GM12878 (cell line): ENCODE measurements around the gene HTRA2. TPM values are rescaled to one million over a fixed set of nuclear protein-coding genes. Genes with fewer than 3 reads are reported as not detected.
A peak's percentile ranks its signal among the peaks of the same experiment; 100 is the strongest.

Source experiments
- ATAC-seq: fragments of 200-7000 bp; cut with Tn5 transposase; 3 replicates; pipeline ENCODE4 v1.9.1; 2020; ENCODE audit warnings: mild to moderate bottlenecking, moderate library complexity
- BruUV-seq: library from RNA; stranded (reverse); fragments of 400-500 nt; replicated peaks from 2 replicates; lab custom pipeline; 2021; lab: Mats Ljungman, UMichigan
- CTCF ChIA-PET: fragments of 300-600 bp; sonication (Branson Sonifier 250); formaldehyde crosslinking; extraction: SDS; loops from one replicate; lab custom pipeline; 2021; ENCODE audit warnings: inconsistent platforms; lab: Yijun Ruan, JAX
- POLR2A ChIA-PET: fragments of 350-600 bp; formaldehyde crosslinking; extraction: SDS; loops from one replicate; lab custom pipeline; 2021; ENCODE audit warnings: inconsistent platforms; lab: Charles Lee
- RAD21 ChIA-PET: fragments of 300-600 bp; sonication (Branson Sonifier 250); formaldehyde crosslinking; loops from one replicate; lab custom pipeline; 2023; ENCODE audit warnings: antibody characterized with exemption; ENCODE audit not compliant: unreplicated experiment; lab: Charles Lee
- SMC1A ChIA-PET: fragments of 300-600 bp; sonication (Branson Sonifier 250); formaldehyde crosslinking; loops from one replicate; lab custom pipeline; 2023; ENCODE audit not compliant: unreplicated experiment, uncharacterized antibody; lab: Charles Lee
- DNase-seq: peaks from one replicate; pipeline ENCODE4 v3.0.0-alpha.2; 2011; ENCODE audit warnings: low read depth, low spot score
- FAIRE-seq: peaks from 3 replicates; lab custom pipeline; 2011; peaks lifted over from hg19 to GRCh38; lab: Jason Lieb, UNC
- H2AFZ ChIP-seq: 2 replicates; pipeline ENCODE4 v1.6.0; 2011; ENCODE audit warnings: low read depth, low read length, control low read depth; ENCODE audit not compliant: control insufficient read depth
- H3K27ac ChIP-seq: 2 replicates; pipeline ENCODE4 v1.5.1; 2011; ENCODE audit warnings: control low read depth; ENCODE audit not compliant: control insufficient read depth, insufficient read depth
- H3K27me3 ChIP-seq, 2 experiments: replicated peaks in 1 of 2; 2 replicates each; pipeline versions ENCODE4 v1.6.0 to v1.6.1; 2011; ENCODE audit warnings: low read length in 1 of 2; ENCODE audit not compliant: control insufficient read depth in 2 of 2, insufficient read depth in 2 of 2
- H3K36me3 ChIP-seq, 2 experiments: 2 replicates each; pipeline ENCODE4 v1.5.1; 2011; ENCODE audit warnings: low read length in 1 of 2; ENCODE audit not compliant: control insufficient read depth in 2 of 2, insufficient read depth in 2 of 2
- H3K4me1 ChIP-seq: 2 replicates; pipeline ENCODE4 v1.6.1; 2011; ENCODE audit warnings: mild to moderate bottlenecking, low read length, moderate library complexity, mixed read lengths; ENCODE audit not compliant: control insufficient read depth, insufficient read depth
- H3K4me2 ChIP-seq: 2 replicates; pipeline ENCODE4 v1.6.0; 2011; ENCODE audit warnings: control low read depth; ENCODE audit not compliant: control insufficient read depth, insufficient read depth
- H3K4me3 ChIP-seq: fragments of 200-600 bp; sonication (generic); 2 replicates; pipeline ENCODE4 v1.5.1; 2016
- H3K79me2 ChIP-seq: 2 replicates; pipeline ENCODE4 v1.6.0; 2011; ENCODE audit warnings: low read length; ENCODE audit not compliant: control insufficient read depth, insufficient read depth
- H3K9ac ChIP-seq: 2 replicates; pipeline ENCODE4 v1.8.0; 2011; ENCODE audit warnings: low read length, control low read depth, mixed read lengths; ENCODE audit not compliant: control insufficient read depth, insufficient read depth
- H3K9me3 ChIP-seq: replicated peaks from 3 replicates; pipeline ENCODE4 v1.5.1; 2011; ENCODE audit warnings: mild to moderate bottlenecking, low read length; ENCODE audit not compliant: control insufficient read depth, insufficient read depth
- H4K20me1 ChIP-seq: 2 replicates; pipeline ENCODE4 v1.6.0; 2011; ENCODE audit not compliant: control insufficient read depth, insufficient read depth
- BCL3 ChIP-seq: IDR thresholded peaks from 2 replicates; pipeline ENCODE4 v1.6.1; 2011; ENCODE audit warnings: borderline replicate concordance, low read depth, mild to moderate bottlenecking, moderate library complexity, low read length; ENCODE audit not compliant: insufficient read depth, poor library complexity, severe bottlenecking
- E4F1 ChIP-seq: fragments of 450-650 bp; IDR thresholded peaks from 2 replicates; pipeline ENCODE4 v1.6.1; 2018; ENCODE audit warnings: borderline replicate concordance, mild to moderate bottlenecking; ENCODE audit not compliant: partially characterized antibody
- POLR2A ChIP-seq: IDR thresholded peaks from 2 replicates; pipeline ENCODE4 v1.6.1; 2011; ENCODE audit warnings: low read depth, mild to moderate bottlenecking, low read length
- YY1 ChIP-seq: IDR thresholded peaks from 2 replicates; pipeline ENCODE4 v1.6.1; 2011; ENCODE audit warnings: low read depth, mild to moderate bottlenecking, low read length
- ZNF592 ChIP-seq: fragments of 450-650 bp; IDR thresholded peaks from 2 replicates; pipeline ENCODE4 v1.6.1; 2017; ENCODE audit warnings: mild to moderate bottlenecking, moderate library complexity
- WGBS: methylation state at CpG from one replicate; pipeline ENCODE4 v1.1.6; 2016; ENCODE audit warnings: low lambda C conversion rate; ENCODE audit not compliant: insufficient replicate concordance, insufficient coverage; ENCODE audit errors: missing lambda C conversion rate; 5-methylcytosine and 5-hydroxymethylcytosine counted together
- in situ Hi-C: fragments of 300-500 bp; cut with MboI; formaldehyde crosslinking; loops from 9 replicates; pipeline ENCODE4 v1.14.3; 2018; ENCODE audit warnings: mixed read lengths
- intact Hi-C: fragments of 100-400 bp; cut with micrococcal nuclease; formaldehyde crosslinking; loops from one replicate; pipeline ENCODE4 v1.14.2; 2022; ENCODE audit not compliant: unreplicated experiment
- polyA plus RNA-seq, 11 experiments: library from polyadenylated mRNA; depleted of rRNA in 4 of 11; unstranded in 6 of 11; stranded (reverse) in 5 of 11; fragments of >200 nt; fragmentation: Nextera tagmentation in 4 of 11; fragmentation: Illumina TruSeq in 1 of 11; extraction: Ambion mirVana in 4 of 11; extraction: Trizol in 1 of 11; gene quantifications; 1 replicate in 1 of 11; 2 replicates in 10 of 11; pipeline versions ENCODE4 v1.2.1 to v1.2.3, GENCODE V29; 2011 to 2016; ENCODE audit warnings: inconsistent platforms in 2 of 11, missing spikeins in 2 of 11, low read depth in 1 of 11
- total RNA-seq, 4 experiments: library from RNA; depleted of rRNA in 3 of 4; stranded (reverse); fragments of >200 nt in 3 of 4; fragmentation: Illumina TruSeq in 1 of 4; extraction: Trizol in 1 of 4; gene quantifications; 2 replicates each; pipeline versions ENCODE4 v1.2.1 to v1.2.3, GENCODE V29; 2013 to 2021

Gene HTRA2
- total and polyA plus RNA-seq, 10 of the 15 experiments (the other 5 are each of a cell fraction or from before 2014, with no cell fraction given), result 42.3 to 73.9 (median 54.6) TPM

GRCh38 chr2:74495440-74495839, 34.3 kb upstream of the HTRA2 start (continued):
- TF ChIP-seq ZNF592 (no peak), E4F1 (no peak)

GRCh38 chr2:74496997-74497776, 32.5 kb upstream of the HTRA2 start:
- ChIA-PET RAD21 (no interaction called here), SMC1A (no interaction called here), CTCF (interaction anchor here (13.9 to 19.4 kb wide), 2 partner anchors 89 to 91 kb away, joined by 231 to 280 read pairs; no protein-coding TSS in a partner anchor)
- H3K27me3 ChIP-seq, result peaks cover 14 to 25% of the 10 kb centered on the region in 2 experiments; a peak in 3 of 4 replicates
- in situ Hi-C loops, result no loop called here
- H3K4me3 ChIP-seq, result no peak overlapping the region
- H4K20me1 ChIP-seq, result no peaks in the 10 kb centered on the region
- ATAC-seq, result no peak
- BruUV-seq, result no TSS peak
- H3K4me1 ChIP-seq, result peaks cover 6% of the 10 kb centered on the region; the same call in 1 of the 2 replicates
- no peaks in the 10 kb centered on the region for H3K79me2 ChIP-seq
- TF ChIP-seq BCL3 (peak; percentile 60), YY1 (no peak), POLR2A (0 out of 2 replicates have a peak, but pooled peaks have one; percentile 37)
- TF ChIP-seq, all 136 proteins: peak for 2
- H2AFZ ChIP-seq, result no peak overlapping the region
- H3K9ac ChIP-seq, result no peak overlapping the region
- peak overlapping the region; percentile 46 for H3K4me2 ChIP-seq
- DNase-seq (no peak), FAIRE-seq (no peak)
- 90% methylated on average over 19 of the region's 19 CpGs for WGBS
- intact Hi-C loops, result no loop called here
- POLR2A ChIA-PET, result no interaction called here
- no peaks in the 10 kb centered on the region for H3K9me3 ChIP-seq
- peaks cover 4 to 6% of the 10 kb centered on the region in 2 experiments; a peak in 3 of 4 replicates for H3K36me3 ChIP-seq
- H3K27ac ChIP-seq, result no peak overlapping the region
